GM12878 (cell line): ENCODE results near the gene GPER1. TPM values are rescaled to one million over a fixed set of nuclear protein-coding genes. Genes with fewer than 3 reads are reported as not detected.

ENCODE experiments used
- ATAC-seq: fragments of 200-7000 bp; cut with Tn5 transposase; 3 replicates; pipeline ENCODE4 v1.9.1; 2020; ENCODE audit warnings: mild to moderate bottlenecking, moderate library complexity
- BruUV-seq: library from RNA; stranded (reverse); fragments of 400-500 nt; replicated peaks from 2 replicates; lab custom pipeline; 2021; lab: Mats Ljungman, UMichigan
- CTCF ChIA-PET: fragments of 300-600 bp; sonication (Branson Sonifier 250); formaldehyde crosslinking; extraction: SDS; loops from one replicate; lab custom pipeline; 2021; ENCODE audit warnings: inconsistent platforms; lab: Yijun Ruan, JAX
- POLR2A ChIA-PET: fragments of 350-600 bp; formaldehyde crosslinking; extraction: SDS; loops from one replicate; lab custom pipeline; 2021; ENCODE audit warnings: inconsistent platforms; lab: Charles Lee
- RAD21 ChIA-PET: fragments of 300-600 bp; sonication (Branson Sonifier 250); formaldehyde crosslinking; loops from one replicate; lab custom pipeline; 2023; ENCODE audit warnings: antibody characterized with exemption; ENCODE audit not compliant: unreplicated experiment; lab: Charles Lee
- SMC1A ChIA-PET: fragments of 300-600 bp; sonication (Branson Sonifier 250); formaldehyde crosslinking; loops from one replicate; lab custom pipeline; 2023; ENCODE audit not compliant: unreplicated experiment, uncharacterized antibody; lab: Charles Lee
- DNase-seq: peaks from one replicate; pipeline ENCODE4 v3.0.0-alpha.2; 2011; ENCODE audit warnings: low read depth, low spot score
- FAIRE-seq: peaks from 3 replicates; lab custom pipeline; 2011; peaks lifted over from hg19 to GRCh38; lab: Jason Lieb, UNC
- H2AFZ ChIP-seq: 2 replicates; pipeline ENCODE4 v1.6.0; 2011; ENCODE audit warnings: low read depth, low read length, control low read depth; ENCODE audit not compliant: control insufficient read depth
- H3K27ac ChIP-seq: 2 replicates; pipeline ENCODE4 v1.5.1; 2011; ENCODE audit warnings: control low read depth; ENCODE audit not compliant: control insufficient read depth, insufficient read depth
- H3K27me3 ChIP-seq, 2 experiments: replicated peaks in 1 of 2; 2 replicates each; pipeline versions ENCODE4 v1.6.0 to v1.6.1; 2011; ENCODE audit warnings: low read length in 1 of 2; ENCODE audit not compliant: control insufficient read depth in 2 of 2, insufficient read depth in 2 of 2
- H3K36me3 ChIP-seq, 2 experiments: 2 replicates each; pipeline ENCODE4 v1.5.1; 2011; ENCODE audit warnings: low read length in 1 of 2; ENCODE audit not compliant: control insufficient read depth in 2 of 2, insufficient read depth in 2 of 2
- H3K4me1 ChIP-seq: 2 replicates; pipeline ENCODE4 v1.6.1; 2011; ENCODE audit warnings: mild to moderate bottlenecking, low read length, moderate library complexity, mixed read lengths; ENCODE audit not compliant: control insufficient read depth, insufficient read depth
- H3K4me2 ChIP-seq: 2 replicates; pipeline ENCODE4 v1.6.0; 2011; ENCODE audit warnings: control low read depth; ENCODE audit not compliant: control insufficient read depth, insufficient read depth
- H3K4me3 ChIP-seq: fragments of 200-600 bp; sonication (generic); 2 replicates; pipeline ENCODE4 v1.5.1; 2016
- H3K79me2 ChIP-seq: 2 replicates; pipeline ENCODE4 v1.6.0; 2011; ENCODE audit warnings: low read length; ENCODE audit not compliant: control insufficient read depth, insufficient read depth
- H3K9ac ChIP-seq: 2 replicates; pipeline ENCODE4 v1.8.0; 2011; ENCODE audit warnings: low read length, control low read depth, mixed read lengths; ENCODE audit not compliant: control insufficient read depth, insufficient read depth
- H3K9me3 ChIP-seq: replicated peaks from 3 replicates; pipeline ENCODE4 v1.5.1; 2011; ENCODE audit warnings: mild to moderate bottlenecking, low read length; ENCODE audit not compliant: control insufficient read depth, insufficient read depth
- H4K20me1 ChIP-seq: 2 replicates; pipeline ENCODE4 v1.6.0; 2011; ENCODE audit not compliant: control insufficient read depth, insufficient read depth
- BRCA1 ChIP-seq: IDR thresholded peaks from 2 replicates; pipeline ENCODE4 v1.6.1; 2011; ENCODE audit warnings: low read depth, low read length, improper control_type of control experiment
- CEBPZ ChIP-seq: fragments of 150-350 bp; IDR thresholded peaks from 2 replicates; pipeline ENCODE4 v1.6.1; 2016; ENCODE audit warnings: low read depth, low read length
- CREM ChIP-seq: IDR thresholded peaks from 2 replicates; pipeline ENCODE4 v1.6.1; 2014; ENCODE audit warnings: antibody characterized with exemption, low read depth
- ESRRA ChIP-seq: IDR thresholded peaks from 2 replicates; pipeline ENCODE4 v1.6.1; 2012; ENCODE audit warnings: mild to moderate bottlenecking, low read length, improper control_type of control experiment
- FOXM1 ChIP-seq: IDR thresholded peaks from 2 replicates; pipeline ENCODE4 v1.6.1; 2012; ENCODE audit warnings: low read depth, mild to moderate bottlenecking, inconsistent platforms, low read length, moderate library complexity
- IKZF2 ChIP-seq, 2 experiments: fragments of 450-650 bp; IDR thresholded peaks; 2 replicates each; pipeline ENCODE4 v1.6.1; 2017; ENCODE audit warnings: mild to moderate bottlenecking in 2 of 2, moderate library complexity in 2 of 2
- RELA ChIP-seq: fragments of 450-650 bp; IDR thresholded peaks from 2 replicates; pipeline ENCODE4 v1.8.0; 2014; ENCODE audit warnings: borderline replicate concordance; ENCODE audit not compliant: partially characterized antibody
- RFX5 ChIP-seq: IDR thresholded peaks from 2 replicates; pipeline ENCODE4 v1.6.1; 2011; ENCODE audit warnings: low read depth, low read length, improper control_type of control experiment
- SPI1 ChIP-seq: IDR thresholded peaks from 2 replicates; pipeline ENCODE4 v1.6.1; 2011; ENCODE audit warnings: low read depth, mild to moderate bottlenecking, low read length, moderate library complexity, borderline replicate concordance; ENCODE audit not compliant: insufficient read depth
- SRF ChIP-seq, 2 experiments: IDR thresholded peaks; 2 replicates each; pipeline ENCODE4 v1.6.1; 2011; ENCODE audit warnings: low read depth in 2 of 2, low read length in 2 of 2, mild to moderate bottlenecking in 1 of 2, moderate library complexity in 1 of 2
- STAT1 ChIP-seq: fragments of 450-650 bp; conservative IDR thresholded peaks from 2 replicates; pipeline ENCODE4 v1.6.1; 2014; ENCODE audit warnings: antibody characterized with exemption, mild to moderate bottlenecking
- ZNF217 ChIP-seq: fragments of 450-650 bp; IDR thresholded peaks from 2 replicates; pipeline ENCODE4 v1.6.1; 2017; ENCODE audit warnings: antibody characterized with exemption, mild to moderate bottlenecking
- ZNF274 ChIP-seq: IDR thresholded peaks from one replicate; pipeline ENCODE4 v1.8.0; 2011; ENCODE audit not compliant: insufficient read length, insufficient read depth
- WGBS: methylation state at CpG from one replicate; pipeline ENCODE4 v1.1.6; 2016; ENCODE audit warnings: low lambda C conversion rate; ENCODE audit not compliant: insufficient replicate concordance, insufficient coverage; ENCODE audit errors: missing lambda C conversion rate; 5-methylcytosine and 5-hydroxymethylcytosine counted together
- in situ Hi-C: fragments of 300-500 bp; cut with MboI; formaldehyde crosslinking; loops from 9 replicates; pipeline ENCODE4 v1.14.3; 2018; ENCODE audit warnings: mixed read lengths
- intact Hi-C: fragments of 100-400 bp; cut with micrococcal nuclease; formaldehyde crosslinking; loops from one replicate; pipeline ENCODE4 v1.14.2; 2022; ENCODE audit not compliant: unreplicated experiment
- polyA plus RNA-seq, 11 experiments: library from polyadenylated mRNA; depleted of rRNA in 4 of 11; unstranded in 6 of 11; stranded (reverse) in 5 of 11; fragments of >200 nt; fragmentation: Nextera tagmentation in 4 of 11; fragmentation: Illumina TruSeq in 1 of 11; extraction: Ambion mirVana in 4 of 11; extraction: Trizol in 1 of 11; gene quantifications; 1 replicate in 1 of 11; 2 replicates in 10 of 11; pipeline versions ENCODE4 v1.2.1 to v1.2.3, GENCODE V29; 2011 to 2016; ENCODE audit warnings: inconsistent platforms in 2 of 11, missing spikeins in 2 of 11, low read depth in 1 of 11
- total RNA-seq, 4 experiments: library from RNA; depleted of rRNA in 3 of 4; stranded (reverse); fragments of >200 nt in 3 of 4; fragmentation: Illumina TruSeq in 1 of 4; extraction: Trizol in 1 of 4; gene quantifications; 2 replicates each; pipeline versions ENCODE4 v1.2.1 to v1.2.3, GENCODE V29; 2013 to 2021

Gene GPER1
- total and polyA plus RNA-seq, 10 of the 15 experiments (the other 5 are each of a cell fraction or from before 2014, with no cell fraction given), result 0.03 to 6.5 (median 2.6) TPM

- H3K4me1 ChIP-seq, result no peaks in the 10 kb centered on the region
- ChIA-PET POLR2A (interaction anchor here (0.9 kb wide), 1 partner anchor 88 kb away, joined by 3 read pairs; no protein-coding TSS in a partner anchor), SMC1A (no interaction called here), CTCF (interaction anchor here (0.6 to 2.4 kb wide), 4 partner anchors 9 to 123 kb away, joined by 3 to 9 read pairs (median 4); no protein-coding TSS in a partner anchor), RAD21 (no interaction called here)
- FAIRE-seq (no peak), DNase-seq (no peak)
- H3K36me3 ChIP-seq, result no peaks in the 10 kb centered on the region; a peak in 1 of 4 replicates
- H3K9me3 ChIP-seq, result no peaks in the 10 kb centered on the region; the same call in 2 of the 3 replicates
- H2AFZ ChIP-seq, result no peak overlapping the region
- 84% methylated on average over 30 of the region's 30 CpGs for WGBS
- no peaks in the 10 kb centered on the region for H3K27me3 ChIP-seq
- in situ Hi-C loops, result no loop called here
- BruUV-seq, result no TSS peak
- H3K9ac ChIP-seq, result no peak overlapping the region
- H3K27ac ChIP-seq, result no peak overlapping the region
- intact Hi-C loops, result no loop called here
- H4K20me1 ChIP-seq, result no peaks in the 10 kb centered on the region
- H3K4me3 ChIP-seq, result no peak overlapping the region
- no peaks in the 10 kb centered on the region for H3K79me2 ChIP-seq
- H3K4me2 ChIP-seq, result no peak overlapping the region
- TF ChIP-seq RELA (no peak), ZNF274 (no peak), ESRRA (no peak), STAT1 (no peak), BRCA1 (no peak), FOXM1 (no peak), ZNF217 (no peak), IKZF2 (IDR thresholded peaks at IDR 0.05) (no peak), CREM (no peak), SPI1 (no peak), CEBPZ (no peak), RFX5 (no peak), SRF (IDR thresholded peaks at IDR 0.05; ENCODE audit: low read depth in 2 of 2, low read length in 2 of 2) (no peak)
- TF ChIP-seq, all 136 proteins: peak for 0
- no peak for ATAC-seq
Measured at GRCh38 chr7:1074593-1075431, 13.1 kb upstream of the GPER1 start.
